ENCODE data around the gene HOXA13.

Gene HOXA13

GRCh38 chr7:27146491-27147198 lies 53.2 kb downstream of the HOXA13 start:
- no peak for DNase-seq

GRCh38 chr7:27145914-27146412 lies 53.9 kb downstream of the HOXA13 start:
- no peak for DNase-seq

- DNase-seq, result no peak
Observed at GRCh38 chr7:27145165-27145913, 54.6 kb downstream of the HOXA13 start.

- DNase-seq, result no peak
Observed at GRCh38 chr7:27144781-27145164, 55.1 kb downstream of the HOXA13 start.
